AML-193 (cell line): ENCODE measurements around the gene TMA7B.

Experiments
- DNase-seq, 2 experiments: peaks; one replicate each; lab custom pipeline; 2025; lab: John Stamatoyannopoulos, UW

The TMA7B gene

DNA sequence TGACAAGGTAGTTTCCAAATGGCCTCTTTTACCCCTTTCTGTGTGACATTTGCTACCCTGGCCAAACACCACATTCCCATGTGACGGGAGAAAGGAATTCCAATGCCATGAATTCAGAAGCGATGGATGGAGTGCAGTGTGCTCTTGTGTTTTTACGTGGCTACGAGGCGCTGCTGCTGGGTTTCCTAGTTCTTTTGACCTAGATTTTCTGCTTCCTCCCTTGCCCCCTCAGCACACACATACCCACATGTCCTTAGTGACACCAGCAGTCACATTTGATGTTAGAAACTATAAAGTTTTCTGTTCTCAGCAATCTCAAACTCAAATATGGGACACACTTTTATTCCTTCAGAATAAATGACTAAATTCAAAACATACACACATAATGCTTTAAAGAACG, 7.8 kb upstream of the TMA7B start:
- no peak for DNase-seq

DNA sequence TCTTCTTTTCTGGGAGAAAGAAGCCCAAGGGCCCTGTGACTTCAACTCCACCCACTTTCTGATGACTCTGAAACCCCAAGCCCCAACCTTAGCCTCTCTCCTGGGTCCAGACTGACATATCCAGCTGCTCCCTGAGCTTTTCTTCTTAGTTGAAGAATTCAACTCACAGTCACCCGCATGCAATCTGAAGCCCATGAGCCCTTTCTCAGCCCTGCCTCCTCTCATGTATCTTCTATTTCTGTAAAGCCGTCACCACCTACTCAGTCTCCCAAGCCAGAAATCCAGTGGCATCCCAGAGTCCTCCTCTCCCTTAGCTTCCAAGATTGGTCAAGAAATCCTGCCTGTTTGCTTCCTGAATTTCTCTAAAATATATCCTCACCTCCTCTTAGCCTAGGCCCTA, 7.1 kb upstream of the TMA7B start:
- no peak for DNase-seq

- no peak for DNase-seq
These were observed 5.6 kb upstream of the TMA7B start for GRCh38 chr22:39954584-39955055.

- DNase-seq: no peak
These were observed 4.5 kb upstream of the TMA7B start for GRCh38 chr22:39955675-39956074.

GRCh38 chr22:39956932-39957664, 3.1 kb upstream of the TMA7B start:
- DNase-seq: peak; percentile 30 to 38

- no peak for DNase-seq
These were observed 2.0 kb upstream of the TMA7B start for GRCh38 chr22:39958009-39958711.

GRCh38 chr22:39958949-39959639, 1.1 kb upstream of the TMA7B start:
- no peak for DNase-seq

- DNase-seq: peak; percentile 85 to 87
These were observed 872 bp downstream of the TMA7B start for GRCh38 chr22:39960791-39961746.

DNA sequence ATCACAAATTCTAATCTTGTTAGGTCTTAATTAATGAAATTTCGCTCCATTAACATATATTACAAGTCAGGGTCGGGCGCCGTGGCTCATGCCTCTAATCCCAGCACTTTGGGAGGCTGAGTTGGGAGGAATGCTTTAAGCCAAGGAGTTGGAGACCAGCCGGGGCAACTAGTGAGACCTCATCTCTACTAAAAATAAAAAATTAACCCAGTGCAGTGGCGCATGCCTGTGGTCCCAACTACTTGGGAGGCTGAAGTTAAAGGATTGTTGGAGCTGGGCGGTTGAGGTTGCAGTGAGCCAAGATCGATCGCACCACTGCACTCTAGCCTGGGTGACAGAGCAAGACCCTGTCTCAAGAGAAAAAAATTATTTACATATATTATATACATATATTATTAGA, 1.9 kb downstream of the TMA7B start:
- DNase-seq: no peak

GRCh38 chr22:39965748-39966147, 5.6 kb downstream of the TMA7B start:
- no peak for DNase-seq

GRCh38 chr22:39966470-39966869, 6.3 kb downstream of the TMA7B start:
- DNase-seq: no peak

DNA sequence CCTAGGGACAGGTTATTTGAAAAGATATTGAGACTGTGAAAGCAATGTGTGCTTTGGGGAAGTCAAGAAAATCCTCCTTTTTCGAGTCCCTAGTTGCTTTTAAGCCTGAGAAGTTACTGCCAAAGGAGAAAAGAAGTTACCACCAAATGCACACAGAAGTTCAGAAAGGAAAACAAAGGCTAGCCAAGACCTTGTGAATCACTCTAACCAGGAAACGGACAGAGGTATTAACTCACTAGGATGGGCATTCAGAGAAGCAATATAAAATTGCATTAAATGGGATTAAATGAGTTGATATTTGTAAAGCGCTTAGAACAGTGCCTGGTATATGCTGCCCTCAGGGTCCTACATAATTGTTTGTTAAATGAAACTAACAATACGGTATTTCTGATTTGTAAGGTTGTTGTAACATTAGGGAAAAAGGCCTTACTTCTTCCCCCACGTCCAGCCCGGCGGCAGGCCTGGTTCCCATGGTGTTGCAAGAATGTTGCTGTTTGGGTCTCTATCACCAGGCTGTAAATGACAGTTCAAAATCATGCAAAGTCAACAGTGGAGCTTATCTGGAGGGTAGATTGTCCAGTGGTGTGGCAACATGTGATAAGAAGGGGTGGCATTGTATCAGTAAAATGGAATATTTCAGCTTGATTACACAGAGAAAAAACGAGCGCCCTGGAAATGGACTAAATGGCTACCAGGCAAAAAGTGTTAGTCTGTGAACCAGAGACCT, 7.1 kb downstream of the TMA7B start:
- no peak for DNase-seq

GRCh38 chr22:39967996-39968972, 8.1 kb downstream of the TMA7B start:
- DNase-seq: no peak

DNA sequence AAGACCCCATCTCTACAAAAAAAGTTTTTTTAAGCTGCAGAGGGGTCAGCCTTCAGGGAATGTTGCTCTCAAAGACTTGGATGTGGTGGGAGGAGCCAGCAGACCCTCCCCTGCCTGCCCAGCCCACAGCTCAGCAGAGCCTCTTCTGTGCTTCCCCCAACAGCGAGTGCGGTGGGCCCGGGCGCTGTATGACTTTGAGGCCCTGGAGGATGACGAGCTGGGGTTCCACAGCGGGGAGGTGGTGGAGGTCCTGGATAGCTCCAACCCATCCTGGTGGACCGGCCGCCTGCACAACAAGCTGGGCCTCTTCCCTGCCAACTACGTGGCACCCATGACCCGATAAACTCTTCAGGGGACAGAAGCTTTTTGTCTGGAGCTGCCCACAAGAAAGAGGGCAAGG, 10.5 kb downstream of the TMA7B start:
- no peak for DNase-seq

GRCh38 chr22:39972641-39973040, 12.4 kb downstream of the TMA7B start:
- DNase-seq: no peak

DNA sequence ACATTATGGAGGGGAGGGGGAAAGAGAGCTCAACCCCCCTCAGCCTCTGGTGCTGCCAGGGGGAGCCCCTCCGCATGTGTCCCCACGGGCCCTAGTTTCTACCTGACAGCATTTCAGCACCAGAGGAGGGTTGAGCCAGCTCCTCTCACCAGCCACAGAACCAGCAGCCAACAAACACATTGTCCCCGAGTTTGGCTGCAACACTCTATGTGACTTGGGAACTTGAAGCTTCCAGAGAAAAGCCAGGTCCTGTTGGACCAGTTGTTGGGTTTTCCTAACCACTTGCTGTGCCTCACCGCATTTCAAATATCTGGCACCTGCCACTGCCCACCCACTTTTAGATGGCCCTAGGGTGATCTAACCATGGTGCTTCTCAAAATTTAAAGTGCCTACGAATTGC, 13.5 kb downstream of the TMA7B start:
- no peak for DNase-seq

DNA sequence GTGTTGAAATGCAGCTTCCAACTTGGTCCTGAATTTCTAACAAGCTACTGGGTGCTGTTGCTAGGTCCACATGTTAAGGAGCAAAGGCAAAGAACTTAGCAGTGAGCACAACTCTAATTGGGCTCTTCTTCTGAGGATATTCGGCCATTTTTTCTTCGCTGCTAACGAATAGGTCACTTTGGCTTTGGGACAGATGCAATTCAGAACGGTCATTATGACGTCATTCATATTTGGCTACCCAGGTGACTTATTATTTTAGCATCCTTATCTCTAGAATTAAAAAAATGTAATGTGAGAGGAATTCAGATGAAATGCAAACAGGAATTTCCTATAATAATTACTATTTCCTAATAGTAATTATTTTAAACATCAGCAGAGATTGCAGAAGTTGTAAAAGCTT, 13.9 kb downstream of the TMA7B start:
- no peak for DNase-seq

DNA sequence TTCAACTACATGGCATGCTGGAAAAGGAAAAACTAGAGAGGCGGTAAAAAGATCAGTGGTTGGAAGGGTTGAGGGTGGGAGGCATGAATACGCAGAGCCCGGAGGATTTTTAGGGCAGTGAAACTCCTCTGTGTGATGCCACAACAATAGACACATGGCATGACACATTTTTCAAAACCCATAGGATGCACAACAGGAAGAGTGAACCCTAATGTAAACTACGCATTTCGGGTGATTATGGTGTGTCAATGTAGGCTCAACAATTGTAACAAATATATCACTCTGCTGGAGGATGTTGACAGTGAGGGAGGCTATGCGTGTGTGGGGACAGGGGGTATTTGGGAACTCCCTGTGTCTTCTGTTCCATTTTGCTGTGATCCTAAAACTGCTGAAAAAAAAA, 18.9 kb downstream of the TMA7B start:
- DNase-seq: no peak

GRCh38 chr22:39979458-39979857, 19.3 kb downstream of the TMA7B start:
- no peak for DNase-seq

- no peak for DNase-seq
These were observed 20.4 kb downstream of the TMA7B start for GRCh38 chr22:39980596-39980995.
